ENCODE measurements around the gene WDR48. TPM values are rescaled to one million over a fixed set of nuclear protein-coding genes. Genes with fewer than 3 reads are reported as not detected.

Gene WDR48
- polyA plus RNA-seq, 1 donor from 2014 or later, result 111 TPM

GRCh38 chr3:39137991-39138803 lies 86.4 kb downstream of the WDR48 start:
- Histone ChIP-seq H3K79me2 (replicated peaks; ENCODE audit: insufficient read depth, low read length) (no peaks in the 10 kb centered on the region), H3K9me2 (ENCODE audit: insufficient read depth, low read length) (no peaks in the 10 kb centered on the region), H3K9ac (ENCODE audit: low read length) (no peak overlapping the region), H3K27me3 (ENCODE audit: insufficient read depth, low read depth, low read length) (no peaks in the 10 kb centered on the region), H3K4me2 (ENCODE audit: low read length) (no peak overlapping the region), H4K20me1 (ENCODE audit: insufficient read depth) (no peaks in the 10 kb centered on the region), H2AFZ (ENCODE audit: low read depth, low read length) (no peak overlapping the region), H3F3A (ENCODE audit: insufficient read depth, low read length, poor library complexity, severe bottlenecking) (no peaks in the 10 kb centered on the region), H3K4me3 (ENCODE audit: low read length) (no peak overlapping the region), H3K36me3 (ENCODE audit: insufficient read depth, low read length) (peaks cover 7% of the 10 kb centered on the region), H3K9me3 (ENCODE audit: low read length) (no peaks in the 10 kb centered on the region), H3K27ac (ENCODE audit: low read length) (no peak overlapping the region)
- TF ChIP-seq EP300 (conservative IDR thresholded peaks at IDR 0.05; ENCODE audit: poor library complexity, severe bottlenecking) (no peak), RAD21 (conservative IDR thresholded peaks at IDR 0.05) (no peak), EZH2 (IDR thresholded peaks at IDR 0.05; ENCODE audit: borderline replicate concordance, insufficient read depth, low read length, poor library complexity, severe bottlenecking) (no peak), CTCF (IDR thresholded peaks at IDR 0.05; ENCODE audit: poor library complexity, severe bottlenecking) (no peak), TAF1 (IDR thresholded peaks at IDR 0.05; ENCODE audit: low read depth) (no peak), MXI1 (conservative IDR thresholded peaks at IDR 0.05; ENCODE audit: poor library complexity, severe bottlenecking) (no peak), REST (IDR thresholded peaks at IDR 0.05; ENCODE audit: borderline replicate concordance) (no peak), POLR2AphosphoS5 (IDR thresholded peaks at IDR 0.05) (no peak), SMC3 (conservative IDR thresholded peaks at IDR 0.05; ENCODE audit: poor library complexity) (no peak)

- no peak overlapping the region for H3K27ac ChIP-seq (ENCODE audit: low read length)
- no peak overlapping the region for H3K4me3 ChIP-seq (ENCODE audit: low read length)
- no peak overlapping the region for H3K9ac ChIP-seq (ENCODE audit: low read length)
- H4K20me1 ChIP-seq (ENCODE audit: insufficient read depth), result no peaks in the 10 kb centered on the region
- no peaks in the 10 kb centered on the region for H3F3A ChIP-seq (ENCODE audit: insufficient read depth, low read length, poor library complexity, severe bottlenecking)
- H3K4me2 ChIP-seq (ENCODE audit: low read length), result no peak overlapping the region
- TF ChIP-seq SMC3 (conservative IDR thresholded peaks at IDR 0.05; ENCODE audit: poor library complexity) (no peak), RAD21 (conservative IDR thresholded peaks at IDR 0.05) (no peak), CTCF (IDR thresholded peaks at IDR 0.05; ENCODE audit: poor library complexity, severe bottlenecking) (no peak), EP300 (conservative IDR thresholded peaks at IDR 0.05; ENCODE audit: poor library complexity, severe bottlenecking) (no peak)
- no peaks in the 10 kb centered on the region for H3K9me2 ChIP-seq (ENCODE audit: insufficient read depth, low read length)
- H3K36me3 ChIP-seq (ENCODE audit: insufficient read depth, low read length), result peaks cover 7% of the 10 kb centered on the region
- H2AFZ ChIP-seq (ENCODE audit: low read depth, low read length), result no peak overlapping the region
- H3K9me3 ChIP-seq (ENCODE audit: low read length), result no peaks in the 10 kb centered on the region
- no peaks in the 10 kb centered on the region for H3K79me2 ChIP-seq (replicated peaks; ENCODE audit: insufficient read depth, low read length)
- no peaks in the 10 kb centered on the region for H3K27me3 ChIP-seq (ENCODE audit: insufficient read depth, low read depth, low read length)
Observed at GRCh38 chr3:39138804-39139415, 87.1 kb downstream of the WDR48 start.

Measured in neural cell (in vitro differentiated cells).